PFSK-1 (cell line): ENCODE data around the gene CMIP.

ENCODE experiments used
- FOXP2 ChIP-seq: optimal IDR thresholded peaks from 2 replicates; pipeline ENCODE3; 2011; ENCODE audit warnings: borderline replicate concordance, control low read depth, inconsistent platforms; ENCODE audit not compliant: insufficient read depth; ENCODE audit errors: extremely low read length, extremely low read depth
- POLR2AphosphoS5 ChIP-seq: IDR thresholded peaks from 2 replicates; pipeline ENCODE4 v1.6.1; 2012; ENCODE audit warnings: low read depth, mild to moderate bottlenecking, control low read depth, low read length, moderate library complexity

DNA sequence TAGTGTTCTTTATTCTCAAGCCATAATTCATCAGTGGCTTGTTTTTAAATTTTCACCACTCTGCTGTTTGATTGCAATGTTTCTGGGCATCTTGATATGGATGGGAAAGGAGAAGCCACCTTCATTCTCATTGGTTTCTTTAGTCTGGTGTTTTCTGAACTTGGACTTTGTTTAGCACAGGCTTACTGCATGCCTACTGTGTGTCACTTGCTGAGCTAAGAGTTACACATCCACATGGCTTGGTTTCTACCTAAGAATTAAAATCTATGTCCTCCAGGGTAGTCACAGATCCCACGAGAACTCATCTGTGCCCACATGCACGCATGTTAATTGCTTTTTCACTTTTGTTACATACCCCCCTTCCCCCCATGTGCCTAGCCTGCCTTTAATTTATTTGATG, 4.6 kb downstream of the CMIP start:
- no peak for TF ChIP-seq POLR2AphosphoS5
- TF ChIP-seq FOXP2: no peak
